GM18505 (cell line): ENCODE results near the gene WDR64.
"Not testable (repeated sequence)": the region's sequence is repeated elsewhere in the genome, so short reads cannot be mapped to it uniquely, and the experiment has no call there.

Experiments
- ATAC-seq: cut with Tn5 transposase; IDR thresholded peaks from one replicate; pipeline ENCODE4 v1.9.1; 2021; ENCODE audit not compliant: unreplicated experiment
- POLR2A ChIP-seq: IDR thresholded peaks from 4 replicates; pipeline ENCODE4 v1.6.1; 2011; ENCODE audit warnings: borderline replicate concordance; ENCODE audit not compliant: insufficient read depth, insufficient read length; ENCODE audit errors: extremely low read depth

The WDR64 gene

DNA sequence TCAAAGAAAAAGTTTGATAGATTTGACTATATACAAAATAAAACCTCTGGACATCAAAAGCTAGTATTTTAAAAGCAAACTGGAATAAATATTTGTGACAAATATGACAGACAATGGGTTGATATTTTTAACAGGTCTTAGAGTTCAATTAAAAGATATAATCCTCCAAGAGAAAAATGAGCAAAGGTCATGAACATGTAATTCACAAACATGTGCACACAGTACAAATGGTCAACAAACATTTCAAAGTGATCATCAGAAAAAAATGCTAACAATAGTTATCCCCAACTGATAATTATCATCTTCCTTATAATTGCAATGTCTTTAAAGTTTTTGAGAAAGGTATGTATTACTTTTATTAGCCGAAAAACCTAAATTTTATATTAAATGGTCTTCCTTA is 32.0 kb downstream of the WDR64 start:
- no peak for ATAC-seq
- no peak for TF ChIP-seq POLR2A

DNA sequence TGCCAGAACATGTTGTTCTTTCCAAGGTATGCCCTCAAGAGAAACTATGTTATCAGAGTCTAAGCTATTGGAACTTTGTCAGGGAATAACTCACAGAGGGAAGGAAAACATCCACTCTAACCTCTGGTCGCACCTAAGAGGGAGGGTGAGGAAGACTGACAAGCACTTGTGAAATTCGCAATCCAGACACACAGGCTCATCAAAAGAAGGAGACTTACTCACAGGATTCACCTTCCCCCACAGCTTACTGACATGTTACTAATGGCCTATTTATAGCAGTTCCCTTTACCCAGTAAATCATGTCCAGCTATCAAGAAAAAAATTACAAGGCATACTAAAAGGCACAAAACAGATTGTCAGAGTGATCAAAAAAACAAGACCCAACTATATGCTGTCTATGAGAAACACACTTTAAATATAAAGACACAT is 36.9 kb downstream of the WDR64 start:
- TF ChIP-seq POLR2A: no peak
- no peak for ATAC-seq

DNA sequence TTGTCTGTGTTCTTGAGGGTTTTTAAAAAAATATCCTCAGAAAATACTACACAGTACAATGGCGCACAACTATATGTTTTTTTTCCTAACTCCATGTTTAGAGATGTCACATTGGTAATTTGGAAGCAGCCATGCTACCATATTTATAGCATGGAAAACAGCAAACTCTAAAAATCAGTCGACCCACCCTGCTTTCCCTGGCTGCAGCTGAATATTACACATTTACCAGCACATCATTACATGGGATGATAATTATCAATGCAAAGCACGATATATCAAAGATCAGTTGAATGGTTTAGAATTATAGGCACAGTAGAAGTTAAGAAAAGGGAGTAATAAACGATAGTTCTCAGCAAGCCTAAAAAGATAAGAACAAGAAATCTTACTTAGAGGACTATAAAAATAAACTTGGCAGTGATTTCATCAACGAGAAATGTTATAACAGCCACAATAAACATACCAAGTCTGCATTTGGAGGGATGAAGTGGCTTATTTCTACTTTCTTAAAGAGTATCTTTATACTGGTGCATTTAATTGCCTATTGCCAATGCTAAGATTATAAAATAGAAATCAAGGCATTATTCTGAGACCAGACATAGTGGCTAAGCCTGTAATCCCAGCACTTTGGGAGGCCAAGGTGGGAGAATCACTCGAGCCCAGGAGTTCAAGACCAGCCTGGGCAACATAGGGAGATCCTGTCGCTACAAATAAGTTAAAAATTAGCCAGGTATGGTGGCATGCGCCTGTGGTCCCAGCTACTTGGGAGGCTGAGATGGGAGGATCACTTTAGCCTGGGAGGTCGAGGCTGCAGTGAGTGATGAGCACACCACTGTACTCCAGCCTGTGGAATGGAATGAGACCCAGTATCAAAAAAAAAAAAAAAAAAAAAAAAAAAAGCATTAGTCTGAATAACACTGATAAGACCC is 43.4 kb downstream of the WDR64 start:
- ATAC-seq: no peak
- no peak for TF ChIP-seq POLR2A

DNA sequence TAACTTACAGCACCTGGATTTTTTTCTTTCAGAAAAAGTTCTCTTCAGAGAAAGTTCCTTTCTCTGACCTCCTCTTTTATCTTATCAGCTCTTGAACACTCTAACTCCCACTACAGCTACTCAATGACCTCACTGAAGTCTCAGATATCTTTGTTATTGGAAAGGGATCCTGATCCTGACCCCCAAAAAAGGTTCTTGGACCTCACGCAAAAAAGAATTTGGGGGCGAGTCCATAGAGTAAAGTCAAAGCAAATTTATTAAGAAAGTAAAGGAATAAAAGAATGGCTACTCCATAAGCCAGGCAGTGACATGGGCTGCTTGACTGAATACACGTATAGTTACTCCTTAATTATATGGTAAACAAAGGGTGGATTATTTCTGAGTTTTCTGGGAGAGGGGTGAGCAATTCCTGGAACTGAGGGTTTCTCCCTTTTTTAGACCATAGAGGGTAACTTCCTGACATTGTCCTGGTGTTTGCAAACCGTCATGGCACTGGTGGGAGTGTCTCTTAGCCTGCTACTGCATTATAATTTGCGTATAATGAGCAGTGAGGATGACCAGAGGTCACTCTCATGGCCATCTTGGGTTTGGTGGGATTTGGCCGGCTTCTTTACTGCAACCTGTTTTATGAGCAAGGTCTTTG is 44.2 kb downstream of the WDR64 start:
- TF ChIP-seq POLR2A: no peak

GRCh38 chr1:241696815-241697639 is 44.9 kb downstream of the WDR64 start:
- ATAC-seq: no peak
- no peak for TF ChIP-seq POLR2A

More for the DNA sequence above, 44.2 kb downstream of the WDR64 start:
- ATAC-seq: no peak

DNA sequence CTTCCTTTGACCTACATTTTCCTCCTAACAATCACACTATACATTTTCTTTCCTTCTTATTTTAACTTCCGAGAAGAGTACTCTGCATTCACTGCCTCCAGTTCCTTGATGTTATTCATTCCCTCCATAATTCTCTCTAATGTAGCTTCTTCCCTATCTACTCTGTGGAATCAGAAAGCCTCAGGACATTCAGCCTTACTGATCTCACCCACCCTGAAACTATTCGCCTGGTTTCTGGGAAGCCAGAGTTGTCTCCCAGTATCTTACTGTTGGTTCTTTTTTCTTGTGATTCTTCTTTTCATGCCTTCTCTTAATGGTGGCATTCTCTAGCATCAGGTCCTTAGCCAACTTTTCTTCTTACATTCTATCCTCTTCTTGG is 45.5 kb downstream of the WDR64 start:
- no peak for ATAC-seq
- TF ChIP-seq POLR2A: no peak

DNA sequence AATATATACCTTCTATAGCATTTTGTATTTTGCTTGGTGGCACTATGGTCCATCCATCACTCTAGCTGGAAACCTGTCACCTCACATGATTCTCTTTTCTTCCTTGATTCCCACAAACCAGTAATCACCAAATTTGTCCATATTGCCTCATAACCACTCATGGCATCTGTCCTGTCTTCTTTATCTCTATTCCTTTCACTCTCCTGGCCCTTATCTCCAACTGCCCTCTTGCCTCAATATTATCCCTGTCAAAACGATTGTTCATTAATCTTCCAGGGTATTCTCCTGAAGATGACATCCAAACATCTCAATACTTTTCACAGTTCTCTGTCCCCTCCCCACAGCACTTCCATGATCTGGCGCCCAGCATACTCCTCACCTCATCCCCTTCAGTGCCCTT is 46.1 kb downstream of the WDR64 start:
- ATAC-seq: no peak
- TF ChIP-seq POLR2A: no peak

- ATAC-seq: no peak
- TF ChIP-seq POLR2A: no peak
Measured at GRCh38 chr1:241701483-241702295, 49.6 kb downstream of the WDR64 start.

GRCh38 chr1:241702442-241703373 is 50.6 kb downstream of the WDR64 start:
- TF ChIP-seq POLR2A: no peak
- ATAC-seq: no peak

GRCh38 chr1:241703739-241704138 is 51.7 kb downstream of the WDR64 start:
- ATAC-seq: not testable (repeated sequence)

- no peak for ATAC-seq
- no peak for TF ChIP-seq POLR2A
Measured at GRCh38 chr1:241706257-241706656, 54.2 kb downstream of the WDR64 start.

- TF ChIP-seq POLR2A: no peak
- no peak for ATAC-seq
Measured at GRCh38 chr1:241706967-241707366, 54.9 kb downstream of the WDR64 start.
